Transverse colon (tissue), 4 donors: ENCODE measurements around the gene DAAM1.

ENCODE experiments used
- POLR2A ChIP-seq: fragments of 450-650 bp; IDR thresholded peaks from one replicate; pipeline ENCODE4 v1.6.1; 2016; ENCODE audit warnings: antibody characterized with exemption, mild to moderate bottlenecking, moderate library complexity
- POLR2AphosphoS5 ChIP-seq, 3 donors: sonication (generic); formaldehyde crosslinking; IDR thresholded peaks; one replicate each; pipeline ENCODE4 v1.6.1; 2016; ENCODE audit warnings: antibody characterized with exemption in 3 of 3
- TF ChIP-seq, protein P1 (sequence below), 5 experiments: fragments of 200-600 bp in 3 of 5; fragments of 450-650 bp in 2 of 5; sonication (generic) in 3 of 5; IDR thresholded peaks; 1 replicate in 2 of 5; 2 replicates in 3 of 5; pipeline ENCODE4 v1.5.1; 2016 to 2017; ENCODE audit warnings: antibody characterized with exemption in 5 of 5, inconsistent platforms in 3 of 5, mild to moderate bottlenecking in 2 of 5, moderate library complexity in 1 of 5

DNA sequence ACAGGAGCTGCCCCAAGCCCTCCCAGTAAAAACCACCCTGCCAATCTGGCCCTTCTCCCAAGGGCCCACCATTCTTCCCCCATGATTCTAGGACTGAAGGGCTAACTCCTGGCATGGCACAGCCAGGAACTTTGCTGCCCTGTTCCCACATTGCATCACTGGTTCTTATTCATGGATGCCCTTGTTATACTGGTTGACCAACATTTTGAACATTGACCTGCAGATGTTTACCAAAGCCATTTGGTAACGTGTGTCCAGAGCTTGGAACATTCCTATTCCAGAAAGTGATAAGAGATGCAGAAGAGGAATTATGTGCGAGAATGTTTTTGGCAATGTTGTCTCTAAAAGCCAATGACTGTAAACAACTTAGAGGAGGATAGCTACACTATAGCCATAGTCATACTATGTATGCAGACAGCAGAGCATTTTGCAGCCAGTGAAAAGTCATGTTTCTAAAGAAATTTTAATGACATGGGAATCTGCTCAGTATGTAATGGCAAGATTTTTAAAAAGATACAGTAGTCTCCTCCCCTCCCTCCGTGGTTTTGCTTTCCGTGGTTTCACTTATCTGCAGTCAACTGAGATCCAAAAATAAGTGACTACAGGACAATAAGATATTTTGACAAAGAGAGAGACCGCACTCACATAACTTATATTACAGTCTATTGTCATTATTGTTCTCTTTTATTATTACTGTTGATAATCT is 108.8 kb downstream of the DAAM1 start:
- TF ChIP-seq, protein P1, sequence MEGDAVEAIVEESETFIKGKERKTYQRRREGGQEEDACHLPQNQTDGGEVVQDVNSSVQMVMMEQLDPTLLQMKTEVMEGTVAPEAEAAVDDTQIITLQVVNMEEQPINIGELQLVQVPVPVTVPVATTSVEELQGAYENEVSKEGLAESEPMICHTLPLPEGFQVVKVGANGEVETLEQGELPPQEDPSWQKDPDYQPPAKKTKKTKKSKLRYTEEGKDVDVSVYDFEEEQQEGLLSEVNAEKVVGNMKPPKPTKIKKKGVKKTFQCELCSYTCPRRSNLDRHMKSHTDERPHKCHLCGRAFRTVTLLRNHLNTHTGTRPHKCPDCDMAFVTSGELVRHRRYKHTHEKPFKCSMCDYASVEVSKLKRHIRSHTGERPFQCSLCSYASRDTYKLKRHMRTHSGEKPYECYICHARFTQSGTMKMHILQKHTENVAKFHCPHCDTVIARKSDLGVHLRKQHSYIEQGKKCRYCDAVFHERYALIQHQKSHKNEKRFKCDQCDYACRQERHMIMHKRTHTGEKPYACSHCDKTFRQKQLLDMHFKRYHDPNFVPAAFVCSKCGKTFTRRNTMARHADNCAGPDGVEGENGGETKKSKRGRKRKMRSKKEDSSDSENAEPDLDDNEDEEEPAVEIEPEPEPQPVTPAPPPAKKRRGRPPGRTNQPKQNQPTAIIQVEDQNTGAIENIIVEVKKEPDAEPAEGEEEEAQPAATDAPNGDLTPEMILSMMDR (IDR thresholded peaks at IDR 0.05): no peak
- TF ChIP-seq POLR2A: no peak
- no peak for TF ChIP-seq POLR2AphosphoS5 (IDR thresholded peaks at IDR 0.05)
